Fibroblast of villous mesenchyme (primary cell): Measurements from ENCODE around the gene INIP. TPM values are rescaled to one million over a fixed set of nuclear protein-coding genes. Genes with fewer than 3 reads are reported as not detected.

ENCODE experiments used
- DNase-seq: peaks from one replicate; pipeline ENCODE4 v3.0.0-alpha.2; 2010; ENCODE audit warnings: low read depth
- H3K4me3 ChIP-seq: 2 replicates; pipeline ENCODE4 v1.5.1; 2011; ENCODE audit warnings: low read depth, mild to moderate bottlenecking, low read length
- total RNA-seq: library from RNA; depleted of rRNA; stranded (reverse); fragments of >200 nt; gene quantifications from 2 replicates; pipeline ENCODE4 v1.2.3, GENCODE V29; 2012
- TF ChIP-seq, protein P1 (sequence below): IDR thresholded peaks from 2 replicates; pipeline ENCODE4 v1.5.1; 2012; ENCODE audit warnings: low read depth, mild to moderate bottlenecking, low read length; ENCODE audit not compliant: insufficient read depth

The INIP gene
- total RNA-seq, 1 donor, result 23.3 TPM

- no peak for DNase-seq
- TF ChIP-seq, protein P1, sequence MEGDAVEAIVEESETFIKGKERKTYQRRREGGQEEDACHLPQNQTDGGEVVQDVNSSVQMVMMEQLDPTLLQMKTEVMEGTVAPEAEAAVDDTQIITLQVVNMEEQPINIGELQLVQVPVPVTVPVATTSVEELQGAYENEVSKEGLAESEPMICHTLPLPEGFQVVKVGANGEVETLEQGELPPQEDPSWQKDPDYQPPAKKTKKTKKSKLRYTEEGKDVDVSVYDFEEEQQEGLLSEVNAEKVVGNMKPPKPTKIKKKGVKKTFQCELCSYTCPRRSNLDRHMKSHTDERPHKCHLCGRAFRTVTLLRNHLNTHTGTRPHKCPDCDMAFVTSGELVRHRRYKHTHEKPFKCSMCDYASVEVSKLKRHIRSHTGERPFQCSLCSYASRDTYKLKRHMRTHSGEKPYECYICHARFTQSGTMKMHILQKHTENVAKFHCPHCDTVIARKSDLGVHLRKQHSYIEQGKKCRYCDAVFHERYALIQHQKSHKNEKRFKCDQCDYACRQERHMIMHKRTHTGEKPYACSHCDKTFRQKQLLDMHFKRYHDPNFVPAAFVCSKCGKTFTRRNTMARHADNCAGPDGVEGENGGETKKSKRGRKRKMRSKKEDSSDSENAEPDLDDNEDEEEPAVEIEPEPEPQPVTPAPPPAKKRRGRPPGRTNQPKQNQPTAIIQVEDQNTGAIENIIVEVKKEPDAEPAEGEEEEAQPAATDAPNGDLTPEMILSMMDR, result no peak
- H3K4me3 ChIP-seq, result no peak overlapping the region
These were observed 77.6 kb downstream of the INIP start for GRCh38 chr9:112640311-112640710.

Other genes with a start within 250 kb of the INIP start
- 1.3 and 1.7 TPM in 2 replicates for gene KIAA1958, start 231.3 kb downstream of the INIP start, total RNA-seq
- 27.6 and 27.7 TPM in 2 replicates for gene SNX30, start 32.6 kb upstream of the INIP start, total RNA-seq
- not detected in 2 replicates for gene SLC46A2, start 172.8 kb upstream of the INIP start, total RNA-seq